Keratinocyte (primary cell): Measurements from ENCODE around the gene ANKRD53.

Experiments used
- CTCF ChIP-seq, 3 experiments: IDR thresholded peaks in 1 of 3; conservative IDR thresholded peaks in 1 of 3; optimal IDR thresholded peaks in 1 of 3; 2 replicates in 2 of 3; 3 replicates in 1 of 3; pipeline versions ENCODE3 to v1.5.1; 2011; ENCODE audit warnings: low read length in 3 of 3, mild to moderate bottlenecking in 3 of 3, moderate library complexity in 2 of 3, control low read depth in 1 of 3, inconsistent platforms in 1 of 3; ENCODE audit not compliant: insufficient read depth in 2 of 3; ENCODE audit errors: extremely low read depth in 1 of 3
- EZH2 ChIP-seq: IDR thresholded peaks from one replicate; pipeline ENCODE4 v1.6.1; 2012; ENCODE audit warnings: inconsistent platforms, mild to moderate bottlenecking, low read length, moderate library complexity

GRCh38 chr2:70936165-70936978 is 42.1 kb upstream of the ANKRD53 start:
- TF ChIP-seq CTCF (optimal IDR thresholded peaks at IDR 0.05 in 1 of 3, IDR thresholded peaks at IDR 0.05 in 1 of 3, conservative IDR thresholded peaks at IDR 0.05 in 1 of 3; ENCODE audit: extremely low read depth in 1 of 3, insufficient read depth in 2 of 3, low read length in 3 of 3) = no peak
- TF ChIP-seq EZH2 = no peak
